NK-92 (cell line): Measurements from ENCODE around the gene CD164L2.
"Not testable (repeated sequence)": the region's sequence is repeated elsewhere in the genome, so short reads cannot be mapped to it uniquely, and the experiment has no call there.

Experiments used
- DNase-seq: peaks from one replicate; lab custom pipeline; 2025; ENCODE audit not compliant: unreplicated experiment; lab: John Stamatoyannopoulos, UW

Gene CD164L2

DNA sequence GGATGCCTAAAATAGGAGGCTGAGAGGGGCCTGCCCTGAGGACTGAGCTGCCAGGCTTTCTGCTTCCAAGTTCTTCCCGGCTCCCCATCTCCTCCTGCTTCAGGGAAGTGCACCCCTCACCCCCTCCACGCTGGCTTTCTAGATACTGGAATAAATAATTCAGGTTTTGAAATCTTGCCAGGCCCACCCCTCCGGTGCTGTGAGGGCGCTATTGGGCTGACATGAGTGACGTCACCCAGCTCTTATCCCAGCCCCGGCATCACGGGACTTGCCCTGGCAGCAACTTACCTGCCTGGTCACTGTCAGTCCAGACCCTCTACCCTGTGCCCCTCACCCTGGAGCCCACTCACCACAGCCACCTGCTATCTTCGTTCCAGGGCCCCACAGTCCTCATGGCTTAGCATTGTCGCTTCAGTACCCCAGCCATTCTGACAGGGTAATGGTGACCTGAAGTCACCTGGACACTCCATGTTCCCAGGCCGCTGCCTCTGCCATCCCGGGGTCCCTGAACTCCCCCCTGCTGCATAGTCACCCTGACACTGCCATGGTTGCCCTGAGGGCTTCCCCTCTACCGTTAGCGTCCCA lies 8.5 kb upstream of the CD164L2 start:
- DNase-seq, result no peak

DNA sequence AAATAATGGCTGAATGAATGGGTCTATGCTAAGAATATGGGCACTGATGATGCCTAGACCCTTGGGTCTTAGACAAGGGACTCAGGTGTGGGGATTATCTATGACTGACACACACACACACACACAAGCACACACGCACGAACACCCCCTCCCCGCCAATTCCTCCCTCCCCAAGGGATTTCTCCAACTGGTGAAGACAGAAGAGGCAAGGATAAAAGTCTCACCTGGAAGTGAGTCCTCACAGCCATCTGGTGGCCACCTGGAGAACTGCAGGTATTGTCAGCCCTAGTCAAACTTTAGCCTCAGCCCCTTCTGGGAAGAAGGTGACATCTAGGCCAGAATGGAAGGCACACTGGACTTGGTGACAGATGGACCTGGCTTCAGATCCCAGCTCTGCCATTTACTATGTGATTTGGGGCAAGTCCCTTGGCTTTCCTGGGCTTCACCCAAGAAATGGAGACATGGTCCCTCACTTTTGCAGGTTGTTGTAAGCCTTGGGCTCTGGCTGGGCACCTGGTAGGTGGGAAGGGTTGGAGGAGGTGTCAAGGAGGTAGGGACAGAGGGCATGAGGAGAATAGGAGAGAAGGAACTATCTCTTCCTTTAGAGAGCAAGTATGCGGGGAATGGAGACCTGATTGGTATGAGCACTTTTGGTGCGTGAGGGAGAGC lies 5.3 kb upstream of the CD164L2 start:
- DNase-seq, result no peak

DNA sequence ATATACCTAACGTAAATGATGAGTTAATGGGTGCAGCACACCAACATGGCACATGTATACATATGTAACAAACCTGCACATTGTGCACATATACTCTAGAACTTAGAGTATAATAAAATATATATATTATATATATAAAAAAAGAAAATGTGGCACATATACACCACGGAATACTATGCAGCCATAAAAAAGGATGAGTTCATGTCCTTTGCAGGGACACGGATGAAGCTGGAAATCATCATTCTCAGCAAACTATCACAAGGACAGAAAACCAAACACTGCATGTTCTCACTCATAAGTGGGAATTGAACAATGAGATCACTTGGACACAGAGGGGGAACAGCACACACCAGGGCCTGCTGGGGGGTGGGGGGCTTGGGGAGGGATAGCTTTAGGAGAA lies 1.7 kb upstream of the CD164L2 start:
- DNase-seq, result not testable (repeated sequence)

DNA sequence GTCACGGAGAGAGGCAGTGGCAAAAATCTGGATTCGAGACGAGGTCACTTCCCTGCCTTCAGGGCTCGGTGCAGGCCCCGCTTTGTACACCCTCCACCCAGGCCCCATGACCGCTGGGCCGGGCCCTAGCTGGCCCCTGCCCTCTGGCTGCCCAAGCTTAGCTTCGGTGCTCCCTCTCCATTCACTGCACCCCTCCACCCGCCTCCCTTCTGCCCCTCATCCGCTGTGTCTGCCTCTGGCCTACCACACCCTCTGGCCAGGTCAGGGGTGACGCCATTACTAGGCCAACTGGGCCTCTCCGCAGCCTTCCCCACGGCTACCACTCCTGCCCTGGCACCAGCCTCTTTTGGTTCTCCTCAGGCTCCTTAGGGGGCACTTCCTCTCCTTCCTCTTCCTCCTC lies 528 bp upstream of the CD164L2 start:
- no peak for DNase-seq

DNA sequence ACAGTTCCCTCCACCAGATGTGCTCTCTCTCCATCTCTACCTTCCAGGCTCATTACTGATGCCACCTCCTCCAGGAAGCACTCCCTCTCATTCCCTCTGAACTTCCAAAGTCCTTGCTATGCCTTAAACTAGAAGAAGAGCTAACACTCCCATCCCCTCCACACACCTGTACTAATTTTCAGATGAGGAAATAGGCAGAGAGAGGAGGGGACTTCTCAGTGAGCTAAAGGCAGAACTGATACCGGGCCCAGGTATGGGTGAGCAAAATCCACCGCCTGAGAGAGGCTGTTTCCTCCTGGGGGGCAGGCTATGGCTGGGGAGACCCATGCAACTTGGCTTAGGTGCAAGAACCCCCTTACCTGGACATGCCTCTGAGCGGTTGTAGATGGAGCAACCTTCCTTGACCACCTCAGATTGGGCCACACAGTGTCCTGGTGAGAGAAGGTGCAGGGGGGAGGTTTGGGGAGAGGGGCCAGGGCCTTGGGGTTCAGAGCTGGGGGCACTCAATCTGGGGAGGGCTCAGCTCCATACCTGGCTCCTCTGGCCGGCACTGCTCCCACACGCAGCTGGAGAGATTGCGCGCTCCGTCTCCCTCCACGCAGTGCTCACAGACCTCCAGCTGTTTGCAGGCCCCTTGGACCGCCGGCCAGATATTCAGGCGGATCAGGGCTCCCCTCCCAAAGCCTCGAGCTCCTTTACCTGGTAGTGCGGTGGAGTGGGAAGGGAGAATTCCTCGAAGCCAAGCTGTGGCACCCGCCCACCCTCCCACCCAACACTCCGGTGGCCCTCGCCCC lies 967 bp downstream of the CD164L2 start:
- no peak for DNase-seq

DNA sequence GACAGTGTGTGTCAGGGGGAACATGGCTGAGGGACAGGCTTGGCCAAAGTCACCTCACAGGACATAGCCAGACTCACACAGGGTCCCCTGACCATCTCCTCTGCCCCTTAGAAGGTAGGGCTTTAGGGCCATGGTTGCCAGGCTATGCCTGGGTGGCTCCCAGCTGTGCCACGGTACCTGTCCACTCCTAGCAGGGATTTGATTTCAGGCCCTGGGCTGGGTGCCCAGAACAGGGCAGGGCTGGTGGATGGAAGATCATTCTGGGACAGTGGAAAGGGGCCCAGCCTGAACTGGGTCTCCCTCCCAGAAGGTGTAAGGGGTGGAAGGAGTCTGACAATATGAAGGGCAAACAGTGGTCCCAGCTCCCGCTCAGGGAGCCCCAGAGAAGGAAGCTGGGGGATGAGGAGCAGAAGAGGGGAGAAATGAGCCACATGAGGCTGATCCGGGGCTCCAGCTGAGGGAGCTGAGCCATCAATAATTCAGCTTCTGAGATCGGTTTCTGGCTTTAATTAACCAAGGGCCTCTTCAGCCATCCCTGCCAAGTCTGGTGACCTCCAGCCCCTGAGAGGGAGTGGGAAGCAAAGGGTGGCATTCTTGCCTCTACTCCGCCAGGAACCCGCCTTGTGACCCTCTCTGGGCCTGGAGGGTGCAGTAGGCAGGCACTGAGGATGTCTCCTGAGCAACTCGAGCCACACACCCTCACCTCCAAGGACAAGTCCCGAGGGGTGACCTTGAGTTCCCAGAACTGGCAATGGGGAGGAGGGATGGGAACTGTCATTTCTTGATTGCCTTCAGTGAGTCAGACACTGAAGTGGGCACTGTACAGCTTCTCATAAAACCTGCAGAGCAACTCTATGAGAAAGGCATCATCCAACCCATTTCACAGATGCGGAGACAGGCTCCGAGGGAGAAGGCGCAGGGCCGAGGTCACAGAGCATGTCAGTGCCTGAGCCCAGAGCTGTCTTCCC lies 2.1 kb downstream of the CD164L2 start:
- no peak for DNase-seq

DNA sequence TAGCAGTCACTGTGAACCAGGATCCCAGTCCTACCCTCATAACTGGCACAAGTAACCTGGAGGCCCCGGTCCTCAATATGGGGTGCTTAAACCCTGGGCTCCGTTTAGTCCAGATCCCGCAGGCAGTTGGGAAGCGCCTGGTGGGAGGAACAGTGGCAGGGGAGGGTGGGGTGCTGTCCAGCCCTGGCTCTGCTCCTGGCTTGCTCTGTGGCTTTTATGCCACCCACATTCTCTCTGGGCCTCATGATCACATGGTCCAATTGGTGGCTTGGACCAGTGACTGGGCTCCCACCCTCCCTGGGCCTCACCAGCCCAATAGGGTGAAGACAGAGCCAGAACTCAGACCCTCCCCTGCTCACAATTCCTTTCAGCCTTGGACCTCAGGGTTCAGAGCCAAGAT lies 2.9 kb downstream of the CD164L2 start:
- DNase-seq, result no peak

DNA sequence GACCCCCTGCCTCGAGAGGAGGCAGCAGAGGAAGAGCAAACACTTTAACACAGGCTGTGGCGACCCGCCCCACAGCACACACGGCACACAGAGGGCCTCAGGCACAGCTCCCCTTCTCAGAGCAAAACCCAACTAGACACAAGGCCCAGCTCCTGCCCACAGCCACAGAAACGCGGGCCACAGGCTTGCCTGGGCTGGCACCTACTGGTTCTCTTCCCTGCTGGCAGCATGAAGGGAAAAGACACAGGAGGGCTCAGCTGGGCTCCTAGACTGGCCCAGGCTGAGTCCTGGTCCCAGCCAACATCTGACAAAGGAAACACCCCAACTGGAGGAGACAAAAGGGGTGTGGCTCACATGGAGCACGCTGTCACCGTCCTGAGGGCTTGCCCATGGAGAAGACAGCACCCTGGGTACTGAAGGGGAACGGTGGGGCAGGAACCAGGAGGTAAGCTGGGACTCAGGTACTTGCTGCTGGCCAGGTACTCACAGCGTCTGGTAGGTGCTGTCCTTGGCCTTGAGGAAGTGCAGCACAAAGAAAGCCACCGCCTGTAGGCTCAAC lies 3.5 kb downstream of the CD164L2 start:
- DNase-seq, result no peak

DNA sequence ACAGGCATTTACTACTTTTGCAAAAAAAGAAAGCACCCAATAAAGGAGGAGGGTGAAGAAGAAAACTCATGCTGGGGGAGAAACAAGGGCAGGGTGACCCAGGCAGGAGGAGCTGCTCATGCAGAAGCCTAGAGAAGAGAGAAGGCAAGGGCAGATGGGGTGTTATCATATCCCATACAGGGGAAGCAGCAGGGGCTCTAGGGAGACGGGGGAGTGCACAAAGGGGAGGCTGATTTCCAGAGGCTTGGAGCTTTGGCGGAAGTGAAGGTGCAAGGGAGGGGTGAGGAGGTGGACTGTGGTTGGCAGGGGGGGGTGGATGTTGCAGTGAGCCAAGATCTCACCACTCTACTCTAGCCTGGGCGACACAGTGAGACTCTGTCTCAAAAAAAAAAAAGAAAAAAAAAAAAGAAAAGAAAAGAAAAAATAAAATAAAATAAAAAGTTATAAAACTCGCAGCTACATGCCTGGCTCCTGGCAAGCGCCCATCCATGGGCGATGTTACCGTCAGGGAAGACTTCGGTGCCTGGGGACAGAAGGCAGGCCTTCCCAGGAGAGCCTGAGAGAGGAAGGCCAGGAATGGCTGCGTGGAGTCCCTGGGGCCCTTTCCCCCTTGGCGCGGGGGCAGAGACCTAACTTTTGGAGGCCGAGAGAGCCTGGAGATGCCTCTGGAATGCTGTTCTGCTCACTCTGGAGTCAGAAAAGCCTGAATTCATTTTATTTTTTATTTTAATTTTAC lies 5.2 kb downstream of the CD164L2 start:
- DNase-seq, result no peak

DNA sequence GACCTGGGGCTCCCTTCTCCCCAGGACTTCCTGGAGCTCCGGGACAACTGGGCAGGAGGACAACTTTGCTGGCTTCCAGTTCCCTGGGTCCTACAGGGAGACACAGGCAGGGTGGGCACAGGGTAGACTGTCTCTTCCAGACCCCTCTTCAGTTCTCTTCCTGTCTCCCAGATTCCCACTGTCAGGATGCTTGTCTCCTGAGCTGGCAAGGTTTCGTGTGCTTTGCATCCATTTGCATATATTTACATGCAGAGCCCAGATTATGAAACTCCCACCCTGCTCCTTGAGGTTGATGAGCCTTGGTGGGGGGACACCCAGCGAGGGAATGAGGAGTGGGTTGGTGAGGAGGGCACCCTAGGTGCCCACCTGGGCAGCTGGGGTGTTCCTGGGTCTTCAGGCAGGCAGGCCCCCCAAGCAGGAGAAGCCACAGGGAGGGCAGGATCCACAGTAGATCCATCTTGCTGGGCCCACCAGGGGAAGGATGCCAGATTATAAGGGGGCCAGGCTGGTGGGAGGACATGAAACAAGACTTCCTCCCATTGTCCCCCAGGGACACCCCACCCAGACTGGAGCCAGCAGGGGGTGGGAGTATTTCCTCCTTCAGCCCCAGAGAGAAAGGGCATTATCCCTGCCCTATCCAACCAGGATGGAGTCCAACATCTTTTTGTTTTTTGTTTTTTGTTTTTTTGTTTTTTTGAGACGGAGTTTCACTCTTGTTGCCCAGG lies 8.6 kb downstream of the CD164L2 start, which contains the start of gene FCN3:
TSS of gene FCN3 (minus strand) at position 463 of the 725 bp plus-strand sequence. CDS start at position 457, 6 bp downstream.
- no peak for DNase-seq

DNA sequence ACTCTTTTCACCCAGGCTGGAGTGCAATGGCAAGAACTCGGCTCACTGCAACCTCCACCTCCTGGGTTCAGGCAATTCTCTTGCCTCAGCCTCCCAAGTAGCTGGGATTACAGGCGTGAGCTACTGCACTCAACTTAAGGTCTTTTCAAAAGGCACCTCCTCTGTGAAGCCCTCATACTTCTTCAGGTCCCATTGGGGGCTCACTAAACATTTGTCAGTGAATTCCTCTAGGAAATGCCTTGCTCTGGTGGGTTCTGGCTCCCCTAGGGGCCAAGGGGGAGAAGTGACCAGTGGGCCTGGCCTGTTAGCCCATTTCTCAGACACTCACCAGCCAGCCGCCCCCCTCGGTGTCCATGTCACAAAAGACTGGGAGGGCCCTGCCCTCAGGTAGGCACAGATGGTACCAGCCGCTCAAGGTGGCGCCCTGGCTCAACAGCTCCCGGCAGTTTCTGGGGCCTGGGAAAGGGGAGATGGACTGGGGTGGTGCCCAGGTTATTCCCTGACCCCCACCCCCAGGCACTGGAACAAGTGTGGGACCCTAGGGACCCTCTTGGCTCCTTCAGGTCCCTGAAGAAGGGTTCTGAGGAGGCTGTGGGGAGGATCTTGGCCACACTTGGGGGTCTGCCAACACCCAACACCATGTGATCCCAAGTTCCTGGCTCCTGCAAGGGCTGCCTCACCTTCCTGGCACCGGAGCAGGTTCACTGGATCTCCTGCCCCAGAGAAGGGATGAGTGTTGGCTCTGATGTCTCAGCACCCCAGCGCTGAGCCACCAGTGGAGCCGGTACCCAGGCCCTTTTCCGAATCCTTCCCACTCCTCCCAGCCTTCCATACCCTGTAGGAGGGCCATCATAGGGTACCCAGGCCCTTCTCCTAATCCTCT lies 10.1 kb downstream of the CD164L2 start:
- DNase-seq, result no peak

DNA sequence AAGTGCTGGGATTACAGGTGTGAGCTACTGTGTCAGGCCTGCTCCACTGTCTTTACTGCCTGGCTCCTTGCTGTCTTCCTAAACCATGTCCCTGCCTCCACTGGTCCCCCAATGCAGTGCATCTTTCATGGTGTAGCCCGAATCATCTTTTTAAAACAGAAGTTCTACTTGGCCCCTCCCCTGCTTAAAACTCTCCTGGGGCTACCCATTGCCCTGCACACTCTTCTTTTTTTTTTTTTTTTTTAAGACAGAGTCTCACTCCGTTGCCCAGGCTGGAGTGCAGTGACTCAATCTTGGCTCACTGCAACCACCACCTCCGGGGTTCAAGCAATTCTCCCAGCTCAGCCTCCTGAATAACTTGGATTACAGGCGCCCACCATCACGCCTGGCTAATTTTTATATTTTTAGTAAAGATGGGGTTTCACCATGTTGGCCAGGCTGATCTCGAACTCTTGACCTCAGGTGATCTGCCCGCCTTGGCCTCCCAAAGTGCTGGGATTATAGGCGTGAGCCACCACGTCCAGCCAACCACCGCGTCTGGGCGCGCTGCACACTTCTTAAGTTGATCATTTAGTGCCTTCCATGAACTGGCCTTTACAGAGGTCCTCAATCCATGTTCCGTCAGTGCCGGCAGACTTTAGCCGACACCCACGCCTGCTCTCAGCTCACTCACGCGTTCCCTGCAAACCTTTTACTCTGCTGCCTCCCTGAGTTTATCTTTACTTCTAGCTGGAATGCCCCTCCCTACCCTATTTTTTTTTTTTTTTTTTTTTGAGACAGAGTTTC lies 10.9 kb downstream of the CD164L2 start:
- no peak for DNase-seq

DNA sequence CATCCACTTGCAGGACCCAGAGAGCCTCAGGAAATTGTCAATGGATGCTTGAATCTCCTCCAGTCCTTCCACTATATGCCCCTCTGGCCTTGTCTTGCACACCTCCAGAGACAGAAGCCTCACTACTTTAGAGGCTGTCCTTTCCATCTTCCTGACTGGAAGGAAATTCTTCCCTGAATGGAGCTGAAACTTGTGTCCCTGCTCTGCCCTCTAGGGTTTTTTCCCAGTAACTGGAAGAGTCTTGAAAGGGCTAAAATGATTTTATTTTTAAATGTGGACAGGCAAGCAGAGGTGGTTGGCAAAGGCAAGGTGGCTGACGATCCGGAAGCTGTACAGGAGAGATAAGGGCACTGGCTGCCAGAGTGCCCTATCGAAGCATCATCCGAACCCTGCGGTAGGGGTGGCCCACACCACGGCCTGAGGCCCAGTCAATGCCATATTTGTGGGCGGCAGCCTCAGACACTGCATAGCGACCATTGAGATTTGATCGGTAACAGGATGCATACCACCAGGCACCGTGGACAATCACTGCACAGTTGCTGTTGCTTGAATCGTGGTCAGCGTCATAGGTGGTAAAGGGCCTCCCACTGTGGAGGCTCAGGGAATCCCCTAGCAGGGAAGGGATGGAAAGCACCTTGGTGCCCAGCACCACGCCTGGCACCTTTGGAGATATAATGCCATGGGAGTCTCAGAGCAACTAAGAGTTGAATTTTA lies 14.1 kb downstream of the CD164L2 start:
- no peak for DNase-seq

DNA sequence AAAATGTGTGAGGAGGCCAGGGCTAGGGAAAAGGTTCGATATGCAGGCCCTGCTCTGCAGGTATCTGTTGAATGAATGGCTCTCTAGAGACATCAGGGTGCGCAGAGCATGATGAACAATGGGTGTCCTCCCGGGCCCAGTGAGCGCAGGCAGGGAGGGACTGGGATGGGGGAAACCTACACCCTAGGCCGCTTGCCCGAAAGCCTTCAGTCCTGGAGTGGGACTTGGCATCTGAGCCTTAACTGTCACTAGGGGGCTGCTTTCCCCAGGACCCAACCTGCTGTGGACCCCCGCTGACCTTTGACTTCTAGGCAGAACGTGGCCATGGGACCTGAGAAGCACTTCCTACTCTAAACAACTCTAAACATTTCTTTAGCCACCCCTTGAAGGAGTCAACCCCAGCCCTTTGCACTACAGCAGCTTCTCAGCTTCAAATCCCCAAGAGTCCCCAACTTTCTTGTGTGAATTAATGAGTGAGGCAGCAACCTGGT lies 15.9 kb downstream of the CD164L2 start:
- DNase-seq, result no peak

DNA sequence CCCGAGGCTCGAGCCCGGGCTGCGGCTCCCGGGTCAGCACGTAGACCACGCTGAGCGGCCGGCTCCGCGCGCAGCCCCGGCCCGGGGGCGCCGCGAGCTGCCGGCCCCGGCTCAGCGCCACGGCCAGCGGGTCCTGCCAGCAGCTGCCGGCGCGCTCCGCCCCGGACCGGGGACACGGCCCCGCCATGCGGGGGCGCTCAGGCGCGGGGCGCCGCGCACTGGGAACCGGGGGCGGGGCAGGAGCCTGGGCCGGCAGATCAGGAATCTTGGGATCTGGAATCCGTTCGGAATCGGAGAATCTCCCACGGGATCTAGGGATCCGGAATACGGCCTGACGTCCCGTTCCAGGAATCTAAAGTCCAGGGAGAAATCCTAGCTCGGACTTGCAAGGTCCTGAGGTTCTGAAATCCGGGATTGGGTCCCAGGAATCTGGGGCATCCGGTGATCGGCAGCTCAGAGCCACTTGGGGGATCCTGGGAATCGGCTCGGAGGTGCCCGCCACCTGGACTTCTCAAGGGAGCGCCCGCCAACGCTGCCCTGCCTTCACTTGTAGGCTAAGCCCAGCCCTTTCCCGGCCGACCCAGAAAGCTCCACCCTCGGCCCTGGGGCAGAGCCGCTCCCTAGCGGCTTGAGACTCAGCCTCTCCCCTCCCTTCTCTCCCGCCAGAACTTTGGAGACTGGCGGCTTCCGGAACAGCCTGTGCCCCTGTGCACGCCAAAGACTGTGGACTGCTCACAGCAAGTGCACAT lies 16.5 kb downstream of the CD164L2 start, which contains the start of gene MAP3K6:
TSS of gene MAP3K6 (minus strand) at position 551 of the 749 bp plus-strand sequence. CDS start at position 187, 364 bp downstream.
- no peak for DNase-seq

DNA sequence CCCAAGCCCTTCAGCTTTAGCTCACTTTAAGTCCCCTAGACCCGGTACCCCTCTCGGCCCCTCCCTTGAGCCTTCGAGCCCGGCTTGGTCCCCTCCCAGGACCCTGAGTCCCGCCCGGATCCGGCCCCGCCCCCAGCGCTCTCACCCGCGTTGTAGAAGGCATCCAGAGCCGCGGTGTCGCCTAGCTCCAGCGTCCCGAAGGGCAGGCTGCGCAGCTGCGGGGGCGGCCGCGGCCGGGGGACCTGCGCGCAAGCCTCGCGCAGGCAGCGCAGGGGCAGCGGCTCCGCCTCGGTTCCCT lies 17.1 kb downstream of the CD164L2 start:
- DNase-seq, result no peak
